Trophoblast cell (in vitro differentiated cells and primary cell): ENCODE results near the gene MAF.

Experiments used
- DNase-seq, 2 donors: peaks; one replicate each; pipeline ENCODE4 v3.0.0-alpha.2; 2016
- H2AFZ ChIP-seq: 2 replicates; pipeline ENCODE4 v1.6.1; 2013; ENCODE audit warnings: low read length, moderate library complexity, mild to moderate bottlenecking; ENCODE audit not compliant: insufficient read depth, poor library complexity
- H2AK5ac ChIP-seq: 2 replicates; pipeline ENCODE4 v1.6.1; 2013; ENCODE audit warnings: mild to moderate bottlenecking, low read length
- H2BK120ac ChIP-seq: 2 replicates; pipeline ENCODE4 v1.6.1; 2013; ENCODE audit warnings: low read length, mild to moderate bottlenecking, moderate library complexity; ENCODE audit not compliant: insufficient read depth, poor library complexity
- H2BK12ac ChIP-seq: 2 replicates; pipeline ENCODE4 v1.6.1; 2013; ENCODE audit warnings: mild to moderate bottlenecking, low read length, moderate library complexity
- H2BK5ac ChIP-seq: 2 replicates; pipeline ENCODE4 v1.6.1; 2013; ENCODE audit warnings: low read length, low read depth, moderate library complexity, mild to moderate bottlenecking; ENCODE audit not compliant: poor library complexity
- H3K14ac ChIP-seq: 2 replicates; pipeline ENCODE4 v1.6.1; 2013; ENCODE audit warnings: mild to moderate bottlenecking, low read length
- H3K18ac ChIP-seq: 2 replicates; pipeline ENCODE4 v1.6.1; 2013; ENCODE audit warnings: mild to moderate bottlenecking, low read length
- H3K23ac ChIP-seq: 2 replicates; pipeline ENCODE4 v1.6.1; 2013; ENCODE audit warnings: low read length
- H3K27ac ChIP-seq: 2 replicates; pipeline ENCODE4 v1.5.1; 2013; ENCODE audit warnings: low read depth, mild to moderate bottlenecking, inconsistent platforms, low read length, moderate library complexity
- H3K27me3 ChIP-seq: 2 replicates; pipeline ENCODE4 v1.6.1; 2013; ENCODE audit warnings: inconsistent platforms, mild to moderate bottlenecking, low read length, moderate library complexity; ENCODE audit not compliant: insufficient read depth
- H3K36me3 ChIP-seq, 2 experiments: 1 replicate in 1 of 2; 2 replicates in 1 of 2; pipeline ENCODE4 v1.6.1; 2013; ENCODE audit warnings: low read length in 2 of 2, mild to moderate bottlenecking in 2 of 2, moderate library complexity in 1 of 2; ENCODE audit not compliant: insufficient read depth in 2 of 2, control insufficient read depth in 1 of 2
- H3K4ac ChIP-seq: 2 replicates; pipeline ENCODE4 v1.6.1; 2013; ENCODE audit warnings: low read depth, mild to moderate bottlenecking, low read length, moderate library complexity
- H3K4me1 ChIP-seq, 2 experiments: 1 replicate in 1 of 2; 2 replicates in 1 of 2; pipeline ENCODE4 v1.6.1; 2013; ENCODE audit warnings: low read length in 2 of 2, mild to moderate bottlenecking in 2 of 2, moderate library complexity in 1 of 2; ENCODE audit not compliant: insufficient read depth in 2 of 2, control insufficient read depth in 1 of 2
- H3K4me2 ChIP-seq: 2 replicates; pipeline ENCODE4 v1.6.1; 2013; ENCODE audit warnings: inconsistent platforms, mild to moderate bottlenecking, low read length, moderate library complexity
- H3K4me3 ChIP-seq: 2 replicates; pipeline ENCODE4 v1.5.1; 2013; ENCODE audit warnings: mild to moderate bottlenecking, low read depth, low read length, inconsistent platforms
- H3K79me1 ChIP-seq: one replicate; pipeline ENCODE4 v1.6.1; 2013; ENCODE audit warnings: low read length
- H3K79me2 ChIP-seq: 2 replicates; pipeline ENCODE4 v1.6.1; 2013; ENCODE audit warnings: low read length, mild to moderate bottlenecking; ENCODE audit not compliant: control insufficient read depth, insufficient read depth, poor library complexity
- H3K9ac ChIP-seq: 2 replicates; pipeline ENCODE4 v1.6.1; 2013; ENCODE audit warnings: mild to moderate bottlenecking, low read length
- H3K9me3 ChIP-seq: 2 replicates; pipeline ENCODE4 v1.6.1; 2013; ENCODE audit warnings: low read depth, mild to moderate bottlenecking, control low read depth, inconsistent platforms, low read length; ENCODE audit not compliant: insufficient read depth
- H4K12ac ChIP-seq: 2 replicates; pipeline ENCODE4 v1.6.1; 2013; ENCODE audit warnings: low read depth, mild to moderate bottlenecking, low read length, moderate library complexity
- H4K8ac ChIP-seq: 2 replicates; pipeline ENCODE4 v1.6.1; 2013; ENCODE audit warnings: low read depth, mild to moderate bottlenecking, low read length, moderate library complexity
- H4K91ac ChIP-seq: one replicate; pipeline ENCODE4 v1.6.1; 2013; ENCODE audit warnings: low read depth, mild to moderate bottlenecking, low read length, moderate library complexity
- WGBS: extraction: QIAGEN DNeasy Blood & Tissue Kit; methylation state at CpG from one replicate; pipeline ENCODE4 v1.1.7; 2013; ENCODE audit warnings: missing lambda C conversion rate; ENCODE audit not compliant: insufficient read length, insufficient coverage; ENCODE audit errors: extremely low coverage; 5-methylcytosine and 5-hydroxymethylcytosine counted together

Gene MAF

GRCh38 chr16:79573884-79574283 is 26.7 kb downstream of the MAF start:
- DNase-seq, result no peak
- H3K79me1 ChIP-seq, result no peaks in the 10 kb centered on the region
- no peak overlapping the region for H2BK12ac ChIP-seq
- H2AK5ac ChIP-seq, result no peak overlapping the region
- H3K4me2 ChIP-seq, result no peak overlapping the region
- H3K27me3 ChIP-seq, result no peaks in the 10 kb centered on the region
- no peak overlapping the region for H2AFZ ChIP-seq
- no peak overlapping the region for H3K18ac ChIP-seq
- H3K4me3 ChIP-seq, result no peak overlapping the region
- H3K36me3 ChIP-seq, result no peaks in the 10 kb centered on the region
- no peak overlapping the region for H4K91ac ChIP-seq
- no peak overlapping the region for H4K8ac ChIP-seq
- no peak overlapping the region for H2BK120ac ChIP-seq
- H4K12ac ChIP-seq, result no peak overlapping the region
- no peaks in the 10 kb centered on the region for H3K4me1 ChIP-seq
- H3K14ac ChIP-seq, result no peak overlapping the region
- no CpG with 5 or more reads among the region's 10 CpGs for WGBS
- H3K23ac ChIP-seq, result no peak overlapping the region
- H2BK5ac ChIP-seq, result no peak overlapping the region
- no peaks in the 10 kb centered on the region for H3K79me2 ChIP-seq
- no peak overlapping the region for H3K27ac ChIP-seq
- H3K4ac ChIP-seq, result no peak overlapping the region
- H3K9ac ChIP-seq, result no peak overlapping the region
- H3K9me3 ChIP-seq, result no peaks in the 10 kb centered on the region

DNA sequence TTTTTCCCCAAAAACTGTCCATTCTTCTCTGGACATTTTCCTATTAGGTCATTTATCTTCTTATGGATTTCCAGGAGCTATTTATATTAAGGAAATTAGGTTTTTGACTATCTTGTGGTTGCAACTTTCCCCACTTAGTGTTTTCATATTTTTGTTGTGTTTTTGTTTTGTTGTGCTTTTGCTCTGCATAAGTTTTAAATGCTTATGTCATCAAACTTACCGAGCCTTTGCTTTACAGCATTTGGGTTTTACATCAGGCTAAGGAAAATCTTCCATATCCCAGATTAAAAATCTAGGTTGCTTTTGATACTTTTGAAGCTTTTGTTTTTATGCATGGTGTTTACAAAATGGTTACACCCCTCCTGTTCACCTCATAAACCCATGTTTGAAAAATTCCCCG is 27.5 kb downstream of the MAF start:
- H4K8ac ChIP-seq, result no peak overlapping the region
- H3K4me2 ChIP-seq, result no peak overlapping the region
- no peak for DNase-seq
- no peak overlapping the region for H2AK5ac ChIP-seq
- no peak overlapping the region for H3K23ac ChIP-seq
- H3K27me3 ChIP-seq, result no peaks in the 10 kb centered on the region
- H3K27ac ChIP-seq, result no peak overlapping the region
- H3K79me2 ChIP-seq, result no peaks in the 10 kb centered on the region
- H3K4ac ChIP-seq, result no peak overlapping the region
- H4K12ac ChIP-seq, result no peak overlapping the region
- no peak overlapping the region for H3K14ac ChIP-seq
- H3K9me3 ChIP-seq, result no peaks in the 10 kb centered on the region
- H4K91ac ChIP-seq, result no peak overlapping the region
- no peak overlapping the region for H3K9ac ChIP-seq
- no peaks in the 10 kb centered on the region for H3K36me3 ChIP-seq
- no peaks in the 10 kb centered on the region for H3K4me1 ChIP-seq
- H2BK5ac ChIP-seq, result no peak overlapping the region
- no peak overlapping the region for H3K18ac ChIP-seq
- no CpG with 5 or more reads among the region's 2 CpGs for WGBS
- no peaks in the 10 kb centered on the region for H3K79me1 ChIP-seq
- no peak overlapping the region for H2BK120ac ChIP-seq
- H2AFZ ChIP-seq, result no peak overlapping the region
- no peak overlapping the region for H2BK12ac ChIP-seq
- no peak overlapping the region for H3K4me3 ChIP-seq

GRCh38 chr16:79571903-79572535 is 28.5 kb downstream of the MAF start:
- no peak overlapping the region for H2AFZ ChIP-seq
- no peak overlapping the region for H2AK5ac ChIP-seq
- WGBS, result no CpG with 5 or more reads among the region's 9 CpGs
- H3K23ac ChIP-seq, result no peak overlapping the region
- no peaks in the 10 kb centered on the region for H3K4me1 ChIP-seq
- H3K9ac ChIP-seq, result no peak overlapping the region
- no peak overlapping the region for H3K18ac ChIP-seq
- no peak overlapping the region for H2BK120ac ChIP-seq
- H3K4ac ChIP-seq, result no peak overlapping the region
- H3K27me3 ChIP-seq, result no peaks in the 10 kb centered on the region
- H3K27ac ChIP-seq, result no peak overlapping the region
- no peak overlapping the region for H2BK12ac ChIP-seq
- no peak overlapping the region for H3K4me2 ChIP-seq
- no peaks in the 10 kb centered on the region for H3K79me2 ChIP-seq
- H2BK5ac ChIP-seq, result no peak overlapping the region
- H3K4me3 ChIP-seq, result no peak overlapping the region
- DNase-seq, result no peak
- H4K8ac ChIP-seq, result no peak overlapping the region
- H3K9me3 ChIP-seq, result no peaks in the 10 kb centered on the region
- no peak overlapping the region for H4K91ac ChIP-seq
- no peaks in the 10 kb centered on the region for H3K79me1 ChIP-seq
- no peak overlapping the region for H4K12ac ChIP-seq
- no peaks in the 10 kb centered on the region for H3K36me3 ChIP-seq
- no peak overlapping the region for H3K14ac ChIP-seq

- Histone ChIP-seq H3K79me2 (no peaks in the 10 kb centered on the region), H4K8ac (no peak overlapping the region), H3K23ac (no peak overlapping the region), H2BK120ac (no peak overlapping the region), H2BK12ac (no peak overlapping the region), H3K27ac (no peak overlapping the region), H3K4me2 (no peak overlapping the region), H4K91ac (no peak overlapping the region), H3K27me3 (no peaks in the 10 kb centered on the region), H3K14ac (no peak overlapping the region), H2BK5ac (no peak overlapping the region), H3K36me3 (no peaks in the 10 kb centered on the region), H3K4me1 (no peaks in the 10 kb centered on the region), H3K9ac (no peak overlapping the region), H3K9me3 (peaks cover 2% of the 10 kb centered on the region), H4K12ac (no peak overlapping the region), H2AK5ac (no peak overlapping the region), H2AFZ (no peak overlapping the region), H3K4me3 (no peak overlapping the region), H3K4ac (no peak overlapping the region), H3K79me1 (no peaks in the 10 kb centered on the region), H3K18ac (no peak overlapping the region)
- no CpG with 5 or more reads among the region's 8 CpGs for whole genome bisulfite sequencing
- DNase-seq, result no peak
Observed at GRCh38 chr16:79571065-79571902, 29.3 kb downstream of the MAF start.
